ENCODE measurements around the gene CEP104.

The CEP104 gene

GRCh38 chr1:3886106-3886670 lies 29.2 kb upstream of the CEP104 start:
- no peak overlapping the region for H3K27ac Mint-ChIP-seq
- no peaks in the 10 kb centered on the region for H3K27me3 Mint-ChIP-seq (ENCODE audit: low read depth)
- H3K36me3 Mint-ChIP-seq (ENCODE audit: low read depth) = peaks cover 53% of the 10 kb centered on the region
- H3K4me1 Mint-ChIP-seq = no peaks in the 10 kb centered on the region
- no peak for TF ChIP-seq CTCF (IDR thresholded peaks at IDR 0.05; ENCODE audit: unreplicated experiment in 3 of 3)
- H3K9me3 Mint-ChIP-seq = no peaks in the 10 kb centered on the region
- H3K4me3 Mint-ChIP-seq = no peak overlapping the region

DNA sequence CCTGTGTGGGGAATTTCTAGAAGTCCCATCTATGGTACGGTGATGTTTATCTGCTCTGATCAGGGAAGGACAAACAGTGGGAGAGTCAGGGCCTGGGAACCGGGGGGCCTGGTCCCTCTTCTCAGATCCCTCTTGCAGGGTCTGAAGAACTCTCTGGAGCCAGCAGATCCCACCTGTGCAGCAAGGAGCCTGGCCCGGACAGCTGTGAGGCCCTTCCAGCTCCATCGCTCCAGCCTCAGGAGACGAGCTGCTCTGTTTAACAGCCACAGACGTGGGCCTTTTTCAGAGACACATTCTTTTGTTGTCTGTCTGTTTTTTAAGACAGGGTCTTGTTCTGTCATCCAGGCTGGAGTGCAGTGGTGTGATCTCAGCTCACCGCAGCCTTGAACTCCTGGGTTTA lies 28.6 kb upstream of the CEP104 start:
- H3K9me3 Mint-ChIP-seq = no peaks in the 10 kb centered on the region
- no peaks in the 10 kb centered on the region for H3K27me3 Mint-ChIP-seq (ENCODE audit: low read depth)
- no peak for TF ChIP-seq CTCF (IDR thresholded peaks at IDR 0.05; ENCODE audit: unreplicated experiment in 3 of 3)
- H3K27ac Mint-ChIP-seq = no peak overlapping the region
- H3K4me3 Mint-ChIP-seq = no peak overlapping the region
- H3K36me3 Mint-ChIP-seq (ENCODE audit: low read depth) = peaks cover 53% of the 10 kb centered on the region
- H3K4me1 Mint-ChIP-seq = no peaks in the 10 kb centered on the region

- H3K4me3 Mint-ChIP-seq = no peak overlapping the region
- TF ChIP-seq CTCF (IDR thresholded peaks at IDR 0.05; ENCODE audit: unreplicated experiment in 3 of 3) = no peak
- peaks cover 52% of the 10 kb centered on the region for H3K36me3 Mint-ChIP-seq (ENCODE audit: low read depth)
- no peaks in the 10 kb centered on the region for H3K4me1 Mint-ChIP-seq
- no peaks in the 10 kb centered on the region for H3K27me3 Mint-ChIP-seq (ENCODE audit: low read depth)
- H3K9me3 Mint-ChIP-seq = no peaks in the 10 kb centered on the region
- H3K27ac Mint-ChIP-seq = no peak overlapping the region
These were observed 28.0 kb upstream of the CEP104 start for GRCh38 chr1:3884966-3885365.

DNA sequence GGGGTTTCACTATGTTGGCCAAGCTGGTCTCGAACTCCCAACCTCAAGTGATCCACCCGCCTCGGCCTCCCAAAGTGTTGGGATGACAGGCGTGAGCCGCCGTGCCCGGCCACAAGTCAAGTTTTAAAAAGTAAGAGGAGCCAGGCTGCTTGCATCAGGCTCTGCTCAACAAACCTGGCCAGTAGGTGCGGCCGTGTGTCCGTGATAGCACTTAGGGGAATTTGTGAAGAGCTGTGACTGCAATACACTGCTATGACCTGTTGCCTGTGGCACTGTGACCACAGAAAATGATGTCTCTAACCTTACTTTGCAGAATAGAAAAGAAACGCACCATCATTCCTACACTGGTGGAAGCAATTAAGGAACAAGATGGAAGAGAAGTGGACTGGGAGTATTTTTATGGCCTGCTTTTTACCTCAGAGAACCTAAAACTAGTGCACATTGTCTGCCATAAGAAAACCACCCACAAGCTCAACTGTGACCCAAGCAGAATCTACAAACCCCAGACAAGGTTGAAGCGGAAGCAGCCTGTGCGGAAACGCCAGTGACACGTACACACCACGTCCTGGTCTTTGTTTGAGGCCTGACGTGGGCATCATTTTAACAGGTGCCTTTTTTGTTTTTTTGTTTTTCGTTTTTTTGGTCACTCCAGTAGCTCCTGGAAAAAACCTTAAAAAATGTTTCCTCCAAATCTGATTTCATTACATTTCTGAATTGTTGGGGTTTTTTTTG lies 26.3 kb upstream of the CEP104 start:
- Mint-ChIP-seq H3K27ac (no peak overlapping the region), H3K9me3 (peaks cover 12% of the 10 kb centered on the region), H3K4me3 (no peak overlapping the region), H3K36me3 (ENCODE audit: low read depth) (peaks cover 58% of the 10 kb centered on the region), H3K4me1 (no peaks in the 10 kb centered on the region), H3K27me3 (ENCODE audit: low read depth) (no peaks in the 10 kb centered on the region)
- no peak for TF ChIP-seq CTCF (IDR thresholded peaks at IDR 0.05; ENCODE audit: unreplicated experiment in 3 of 3)

- no peak for TF ChIP-seq CTCF (IDR thresholded peaks at IDR 0.05; ENCODE audit: unreplicated experiment in 3 of 3)
- Mint-ChIP-seq H3K4me3 (no peak overlapping the region), H3K27me3 (ENCODE audit: low read depth) (no peaks in the 10 kb centered on the region), H3K9me3 (peaks cover 13% of the 10 kb centered on the region), H3K4me1 (no peaks in the 10 kb centered on the region), H3K27ac (no peak overlapping the region), H3K36me3 (ENCODE audit: low read depth) (peaks cover 62% of the 10 kb centered on the region)
These were observed 24.1 kb upstream of the CEP104 start for GRCh38 chr1:3881193-3881480.

Data from nephron (organoid).